Lower leg skin (tissue), 3 donors: Measurements from ENCODE around the gene SWAP70.

Source experiments
- POLR2A ChIP-seq, 2 donors: fragments of 450-650 bp; IDR thresholded peaks; one replicate each; pipeline ENCODE4 v1.6.1; 2016 to 2017; ENCODE audit warnings: antibody characterized with exemption in 2 of 2, mild to moderate bottlenecking in 1 of 2, moderate library complexity in 1 of 2
- TF ChIP-seq, protein P1 (sequence below), 3 donors: fragments of 450-650 bp; IDR thresholded peaks; one replicate each; pipeline ENCODE4 v1.5.1; 2016; ENCODE audit warnings: antibody characterized with exemption in 3 of 3, mild to moderate bottlenecking in 3 of 3, moderate library complexity in 2 of 3

DNA sequence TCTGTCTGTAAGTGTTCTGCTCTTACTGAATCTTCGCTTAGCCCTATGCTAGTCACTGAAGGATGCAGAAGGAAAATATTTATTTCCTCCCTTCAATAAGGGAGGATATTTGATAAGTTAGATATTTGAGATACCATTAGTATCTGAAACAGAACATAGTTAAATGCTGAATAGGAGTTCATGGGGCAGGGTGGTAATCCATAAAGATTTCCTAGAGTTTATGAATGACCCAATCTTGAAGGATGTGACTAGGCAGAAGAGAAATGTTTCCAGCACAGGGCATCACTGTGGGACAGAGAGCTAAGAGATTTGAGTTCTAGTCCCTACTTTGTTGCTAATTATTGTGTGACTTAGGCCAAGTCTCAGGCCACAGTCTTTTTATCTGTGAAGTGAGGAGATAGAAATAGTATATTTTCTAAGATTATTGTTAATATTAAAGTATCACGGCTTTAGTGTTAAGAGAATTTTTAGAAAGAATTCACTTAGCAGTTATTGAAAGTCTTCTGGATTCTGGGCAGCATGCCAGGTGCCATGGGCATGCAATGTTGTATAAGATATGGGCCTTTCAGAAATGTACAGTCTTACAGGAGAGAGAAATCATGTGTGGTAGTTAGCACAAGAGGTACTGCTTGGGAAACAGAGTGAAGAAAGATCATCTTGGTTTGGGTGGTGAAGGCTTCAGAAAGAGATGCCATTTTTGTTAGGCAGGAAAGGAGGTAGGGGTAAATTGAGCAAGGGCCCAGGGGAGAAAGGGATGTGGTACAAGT lies 24.0 kb downstream of the SWAP70 start:
- no peak for TF ChIP-seq POLR2A (IDR thresholded peaks at IDR 0.05)
- TF ChIP-seq, protein P1, sequence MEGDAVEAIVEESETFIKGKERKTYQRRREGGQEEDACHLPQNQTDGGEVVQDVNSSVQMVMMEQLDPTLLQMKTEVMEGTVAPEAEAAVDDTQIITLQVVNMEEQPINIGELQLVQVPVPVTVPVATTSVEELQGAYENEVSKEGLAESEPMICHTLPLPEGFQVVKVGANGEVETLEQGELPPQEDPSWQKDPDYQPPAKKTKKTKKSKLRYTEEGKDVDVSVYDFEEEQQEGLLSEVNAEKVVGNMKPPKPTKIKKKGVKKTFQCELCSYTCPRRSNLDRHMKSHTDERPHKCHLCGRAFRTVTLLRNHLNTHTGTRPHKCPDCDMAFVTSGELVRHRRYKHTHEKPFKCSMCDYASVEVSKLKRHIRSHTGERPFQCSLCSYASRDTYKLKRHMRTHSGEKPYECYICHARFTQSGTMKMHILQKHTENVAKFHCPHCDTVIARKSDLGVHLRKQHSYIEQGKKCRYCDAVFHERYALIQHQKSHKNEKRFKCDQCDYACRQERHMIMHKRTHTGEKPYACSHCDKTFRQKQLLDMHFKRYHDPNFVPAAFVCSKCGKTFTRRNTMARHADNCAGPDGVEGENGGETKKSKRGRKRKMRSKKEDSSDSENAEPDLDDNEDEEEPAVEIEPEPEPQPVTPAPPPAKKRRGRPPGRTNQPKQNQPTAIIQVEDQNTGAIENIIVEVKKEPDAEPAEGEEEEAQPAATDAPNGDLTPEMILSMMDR (IDR thresholded peaks at IDR 0.05): no peak
